Dendritic cell treated with granulocyte-macrophage colony-stimulating factor and Interleukin-4, amounts not matched to agents 40 ng/mL and 50 ng/mL, for 4 days (primary cell): ENCODE measurements around the gene HEG1.

Source experiments
- H3K27ac Mint-ChIP-seq: one replicate; pipeline ENCODE4 v1.8.0; 2022; ENCODE audit warnings: mild to moderate bottlenecking, mixed read lengths
- H3K27me3 Mint-ChIP-seq: one replicate; pipeline ENCODE4 v1.8.0; 2022; ENCODE audit warnings: mild to moderate bottlenecking, mixed read lengths
- H3K36me3 Mint-ChIP-seq: one replicate; pipeline ENCODE4 v1.8.0; 2022; ENCODE audit warnings: low read depth, mixed read lengths
- H3K4me1 Mint-ChIP-seq: one replicate; pipeline ENCODE4 v1.8.0; 2022; ENCODE audit warnings: low read depth, mixed read lengths
- H3K4me3 Mint-ChIP-seq: one replicate; pipeline ENCODE4 v1.8.0; 2022; ENCODE audit warnings: mild to moderate bottlenecking, moderate library complexity, mixed read lengths
- H3K9me3 Mint-ChIP-seq: one replicate; pipeline ENCODE4 v1.8.0; 2022; ENCODE audit warnings: mixed read lengths
- intact Hi-C: fragments of 100-400 bp; cut with micrococcal nuclease; formaldehyde crosslinking; loops from one replicate; pipeline ENCODE4 v1.15.0; 2022

HEG1 gene

DNA sequence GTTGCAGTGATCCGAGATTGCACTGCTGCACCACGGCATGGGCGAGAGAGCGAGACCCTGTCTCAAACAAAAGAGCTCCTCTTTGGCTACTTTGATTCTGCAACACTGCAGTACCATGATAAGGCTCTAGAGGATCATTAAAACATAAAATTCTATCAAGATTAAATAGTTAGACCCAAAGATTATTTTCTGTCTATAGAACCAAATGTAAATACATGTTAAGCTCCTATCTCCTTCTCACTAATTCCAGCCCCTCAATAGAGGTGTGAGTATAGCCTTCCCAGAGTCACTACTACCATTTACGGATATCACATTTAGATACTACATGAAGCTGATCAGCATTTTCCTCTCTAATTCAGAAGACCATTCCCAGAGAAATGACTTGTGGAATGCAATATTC is 116.9 kb downstream of the HEG1 start:
- no peak overlapping the region for H3K4me3 Mint-ChIP-seq
- H3K9me3 Mint-ChIP-seq = no peaks in the 10 kb centered on the region
- no peak overlapping the region for H3K27ac Mint-ChIP-seq
- peaks cover 17% of the 10 kb centered on the region for H3K4me1 Mint-ChIP-seq
- no peaks in the 10 kb centered on the region for H3K36me3 Mint-ChIP-seq
- intact Hi-C loops = no loop called here
- peaks cover 11% of the 10 kb centered on the region for H3K27me3 Mint-ChIP-seq

DNA sequence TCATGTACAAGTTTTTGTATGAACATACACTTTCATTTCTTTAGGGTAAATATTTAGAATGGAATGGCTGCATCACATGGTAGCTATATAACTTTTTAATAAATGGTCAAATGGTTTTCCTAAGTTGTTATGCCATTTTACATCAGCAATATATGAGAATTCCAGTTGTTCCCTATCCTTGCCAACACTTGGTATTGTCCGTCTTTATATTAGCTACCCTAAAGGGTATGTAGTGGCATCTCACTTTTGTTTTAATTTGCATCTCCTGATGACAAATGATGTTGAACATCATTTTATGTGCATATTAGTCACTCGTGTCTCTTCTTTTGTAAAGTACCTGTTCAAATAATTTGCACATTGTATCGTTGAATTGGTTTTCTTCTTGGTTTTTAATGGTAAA is 118.7 kb downstream of the HEG1 start:
- no peak overlapping the region for H3K27ac Mint-ChIP-seq
- no peak overlapping the region for H3K4me3 Mint-ChIP-seq
- peaks cover 33% of the 10 kb centered on the region for H3K4me1 Mint-ChIP-seq
- H3K27me3 Mint-ChIP-seq = peaks cover 17% of the 10 kb centered on the region
- intact Hi-C loops = no loop called here
- no peaks in the 10 kb centered on the region for H3K9me3 Mint-ChIP-seq
- H3K36me3 Mint-ChIP-seq = no peaks in the 10 kb centered on the region

DNA sequence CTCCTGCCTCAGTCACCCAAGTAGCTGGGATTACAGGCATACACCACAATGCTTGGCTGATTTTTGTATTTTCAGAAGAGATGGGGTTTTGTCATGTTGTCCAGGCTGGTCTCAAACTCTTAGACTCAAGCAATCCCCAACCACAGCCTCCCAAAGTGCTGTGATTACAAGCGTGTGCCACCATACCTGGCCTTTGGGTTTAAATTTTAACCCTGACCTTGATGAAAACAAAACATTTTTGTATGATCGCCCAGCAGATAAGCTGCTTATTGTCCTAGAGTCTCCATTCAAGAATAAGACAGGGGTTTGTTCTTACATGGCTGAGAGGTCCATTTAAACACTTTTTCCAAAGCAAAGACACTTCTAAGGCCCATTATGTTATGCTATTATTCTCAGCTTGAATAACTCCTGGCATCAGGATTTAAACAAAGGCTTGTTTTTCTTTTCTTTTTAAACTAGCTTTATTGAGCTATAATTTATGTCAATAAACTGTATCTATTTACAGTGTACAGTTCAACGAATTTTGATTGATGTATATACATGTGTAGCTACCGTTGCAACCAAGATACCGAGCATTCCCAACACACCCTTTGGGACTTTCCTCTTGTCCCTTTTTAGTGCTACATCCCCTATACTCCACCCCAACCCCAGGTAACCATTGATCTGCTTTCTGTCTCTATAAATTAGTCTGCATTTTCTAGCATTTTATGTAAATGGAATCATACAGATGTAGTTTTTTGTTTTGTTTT is 119.8 kb downstream of the HEG1 start:
- intact Hi-C loops = no loop called here
- Mint-ChIP-seq H3K4me3 (no peak overlapping the region), H3K36me3 (no peaks in the 10 kb centered on the region), H3K27ac (peak overlapping the region; percentile 72), H3K9me3 (no peaks in the 10 kb centered on the region), H3K4me1 (peaks cover 33% of the 10 kb centered on the region), H3K27me3 (peaks cover 17% of the 10 kb centered on the region)

DNA sequence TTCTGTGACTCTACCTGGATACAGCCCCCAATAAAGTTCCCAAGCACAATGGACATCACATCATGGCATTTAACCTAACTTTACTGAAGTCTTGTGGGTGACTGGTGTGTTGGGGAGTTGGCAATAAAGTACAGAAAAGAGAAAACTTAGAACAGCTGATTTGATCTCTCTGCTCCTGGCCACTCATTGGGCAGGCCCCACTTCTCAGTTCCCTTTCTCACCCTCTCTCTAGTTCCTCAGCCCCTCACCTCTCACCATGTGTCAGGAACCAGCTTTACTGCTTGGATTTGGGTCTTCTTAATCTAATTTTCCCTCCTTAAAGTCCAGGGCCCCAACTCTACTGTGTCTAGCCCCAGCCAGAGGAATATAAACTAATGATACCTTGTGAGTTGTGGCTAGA is 120.5 kb downstream of the HEG1 start:
- Mint-ChIP-seq H3K4me1 (peaks cover 33% of the 10 kb centered on the region), H3K27me3 (peaks cover 17% of the 10 kb centered on the region), H3K9me3 (no peaks in the 10 kb centered on the region), H3K36me3 (no peaks in the 10 kb centered on the region), H3K4me3 (no peak overlapping the region), H3K27ac (peak overlapping the region; percentile 72)
- intact Hi-C loops = no loop called here

DNA sequence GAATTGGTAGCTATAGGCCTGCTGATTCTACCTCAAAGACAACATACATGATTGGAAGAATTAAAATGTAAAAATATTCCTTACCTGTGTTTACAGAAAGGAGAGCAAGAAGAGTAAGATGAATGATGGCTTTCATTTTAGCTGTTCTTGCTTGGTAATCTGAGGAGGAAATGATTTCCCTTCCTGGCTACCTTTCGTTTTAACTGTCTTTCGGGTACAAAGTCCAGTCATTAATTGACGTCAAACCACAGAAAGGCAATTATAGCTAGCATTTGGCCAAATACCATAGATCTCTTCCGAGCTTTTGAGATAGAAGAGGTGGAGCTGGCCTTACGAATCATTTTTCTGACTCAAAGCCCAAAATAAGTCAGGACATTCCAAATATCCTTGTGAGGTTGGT is 121.2 kb downstream of the HEG1 start, which contains the start of gene MUC13:
TSS of gene MUC13 (minus strand) at position 175 of the 400 bp plus-strand sequence. CDS start at position 136, 39 bp downstream.
- no peaks in the 10 kb centered on the region for H3K36me3 Mint-ChIP-seq
- intact Hi-C loops = no loop called here
- peak within 1 kb of the TSS; percentile 72 for H3K27ac Mint-ChIP-seq
- H3K4me1 Mint-ChIP-seq = peaks cover 33% of the 10 kb centered on the region
- H3K9me3 Mint-ChIP-seq = no peaks in the 10 kb centered on the region
- no peak within 1 kb of the TSS for H3K4me3 Mint-ChIP-seq
- peaks cover 14% of the 10 kb centered on the region for H3K27me3 Mint-ChIP-seq

DNA sequence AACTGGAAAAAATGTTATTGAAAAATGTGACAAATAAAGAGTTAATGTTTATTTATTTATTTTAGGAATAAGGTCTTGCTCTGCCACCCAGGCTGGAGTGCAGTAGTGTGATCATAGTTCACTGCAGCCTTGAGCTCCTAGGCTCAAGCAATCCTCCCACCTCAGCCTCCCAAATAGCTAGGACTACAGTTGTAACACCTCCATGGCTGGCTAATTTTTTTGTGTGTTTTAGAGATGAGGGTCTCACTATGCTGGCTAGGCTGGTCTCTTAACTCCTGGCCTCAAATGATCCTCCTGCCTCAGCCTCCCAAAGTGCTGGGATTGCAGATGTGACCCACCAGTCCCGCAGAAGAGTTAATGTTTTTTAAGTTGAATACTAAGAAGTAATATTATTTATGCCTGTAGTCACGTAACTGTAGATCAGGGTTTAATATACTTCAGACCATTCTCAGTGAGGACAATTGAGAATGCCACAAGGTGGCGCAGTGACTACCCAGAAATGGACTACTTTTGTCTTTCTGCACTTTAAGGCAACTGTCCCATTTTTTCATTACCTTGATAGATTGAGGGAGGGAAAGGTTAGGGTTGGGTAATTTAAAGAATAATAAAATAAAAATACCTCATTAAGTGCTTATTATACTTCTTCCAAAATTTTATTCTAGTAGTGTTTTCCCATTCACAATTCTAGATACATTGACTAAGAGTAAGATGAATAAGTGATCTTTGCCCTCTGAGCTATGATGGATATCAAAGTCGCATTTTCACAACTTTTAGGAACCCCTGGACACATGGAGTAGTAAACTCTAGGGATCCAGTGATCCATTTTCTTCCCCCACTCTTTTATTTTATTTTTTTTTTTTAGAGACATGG is 127.2 kb downstream of the HEG1 start:
- Mint-ChIP-seq H3K36me3 (no peaks in the 10 kb centered on the region), H3K27ac (peak overlapping the region; percentile 63), H3K9me3 (no peaks in the 10 kb centered on the region), H3K27me3 (peaks cover 6% of the 10 kb centered on the region), H3K4me1 (peaks cover 31% of the 10 kb centered on the region), H3K4me3 (no peak overlapping the region)
- intact Hi-C loops = loop anchor here (1.0 to 10.0 kb wide), 4 partner anchors 39 to 236 kb away; no protein-coding TSS in a partner anchor

DNA sequence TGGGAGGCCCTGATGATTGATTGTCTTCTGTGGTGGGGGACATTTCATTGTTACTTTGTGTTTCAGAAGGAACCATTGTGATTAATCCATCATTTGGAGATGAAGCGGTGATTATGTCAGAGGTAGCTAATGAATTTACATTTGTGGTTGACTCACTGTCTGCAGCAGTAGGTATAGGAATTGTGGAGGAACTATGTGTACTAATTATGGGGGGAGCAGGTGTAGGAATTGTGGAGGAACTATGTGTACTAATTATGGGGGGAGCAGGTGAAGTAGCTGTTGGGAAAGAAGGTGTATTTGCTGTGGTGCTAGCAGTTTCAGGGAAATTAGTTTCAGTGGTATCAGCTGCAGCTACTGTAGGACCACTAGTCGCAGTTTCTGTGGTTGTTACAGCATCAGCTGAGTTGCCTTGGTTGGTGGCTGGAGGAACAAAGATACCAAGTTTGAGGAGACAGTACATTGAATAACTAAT is 128.2 kb downstream of the HEG1 start:
- Mint-ChIP-seq H3K27ac (peak overlapping the region; percentile 1), H3K36me3 (no peaks in the 10 kb centered on the region), H3K4me3 (no peak overlapping the region), H3K9me3 (no peaks in the 10 kb centered on the region), H3K4me1 (peaks cover 22% of the 10 kb centered on the region), H3K27me3 (peaks cover 1% of the 10 kb centered on the region)
- intact Hi-C loops = loop anchor here (1.0 to 10.0 kb wide), 4 partner anchors 40 to 237 kb away; no protein-coding TSS in a partner anchor

DNA sequence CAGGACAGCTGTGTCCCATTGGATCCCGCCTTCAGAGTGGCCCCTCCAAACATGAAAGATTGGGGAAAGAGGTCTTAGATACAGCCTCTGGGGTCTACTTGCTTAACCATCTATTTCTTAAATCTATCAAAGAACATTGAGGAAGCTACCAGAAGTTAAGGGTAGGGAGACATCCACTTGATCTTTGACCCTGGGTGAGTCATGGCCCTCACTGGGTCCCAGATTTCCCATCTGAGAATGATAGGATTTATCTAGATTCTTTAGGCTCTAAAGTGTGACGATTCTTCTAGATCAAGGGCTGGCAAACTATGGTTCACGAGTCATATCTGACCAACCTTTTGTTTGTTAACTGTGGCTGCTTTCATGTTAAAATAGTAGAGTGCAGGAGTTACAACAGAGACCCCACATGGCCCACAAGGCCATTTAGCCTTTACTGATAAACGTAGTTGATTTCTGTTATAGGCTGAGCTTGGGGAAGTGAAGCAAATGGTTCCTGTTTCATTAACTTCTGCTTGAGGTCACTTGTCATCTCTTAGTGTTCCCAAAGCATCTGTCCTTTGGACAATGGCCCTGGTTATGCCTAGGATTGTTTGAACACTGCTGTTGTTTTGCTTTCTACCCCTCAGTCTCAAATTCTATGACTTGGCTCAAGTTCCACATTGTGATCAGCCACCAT is 129.2 kb downstream of the HEG1 start:
- Mint-ChIP-seq H3K4me3 (no peak overlapping the region), H3K4me1 (peaks cover 19% of the 10 kb centered on the region), H3K36me3 (no peaks in the 10 kb centered on the region), H3K27ac (peak overlapping the region; percentile 60), H3K27me3 (peaks cover 1% of the 10 kb centered on the region), H3K9me3 (no peaks in the 10 kb centered on the region)
- intact Hi-C loops = loop anchor here (5.0 to 10.0 kb wide), 2 partner anchors 41 to 238 kb away; no protein-coding TSS in a partner anchor

DNA sequence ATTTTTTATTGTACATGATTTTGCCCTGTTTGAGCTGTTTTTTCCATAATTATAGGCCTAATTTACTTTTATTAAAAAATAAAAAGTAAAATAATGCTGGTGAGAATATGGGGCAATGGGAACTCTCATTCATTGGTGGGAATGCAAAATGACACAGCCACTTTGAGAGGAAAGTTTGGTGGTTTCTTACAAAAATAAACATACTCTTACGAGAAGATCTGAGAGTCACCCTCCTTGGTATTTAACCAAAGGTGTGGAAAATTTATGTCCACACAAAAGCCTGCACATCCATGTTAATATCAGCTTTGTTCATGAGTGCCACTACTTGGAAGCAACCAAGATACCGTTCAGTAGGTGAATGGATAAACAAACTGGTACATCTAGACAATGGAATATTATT is 131.1 kb downstream of the HEG1 start:
- H3K27ac Mint-ChIP-seq = no peak overlapping the region
- no peak overlapping the region for H3K4me3 Mint-ChIP-seq
- intact Hi-C loops = loop anchor here (5.0 to 10.0 kb wide), 2 partner anchors 43 to 240 kb away; no protein-coding TSS in a partner anchor
- peaks cover 26% of the 10 kb centered on the region for H3K4me1 Mint-ChIP-seq
- H3K9me3 Mint-ChIP-seq = no peaks in the 10 kb centered on the region
- no peaks in the 10 kb centered on the region for H3K27me3 Mint-ChIP-seq
- no peaks in the 10 kb centered on the region for H3K36me3 Mint-ChIP-seq

DNA sequence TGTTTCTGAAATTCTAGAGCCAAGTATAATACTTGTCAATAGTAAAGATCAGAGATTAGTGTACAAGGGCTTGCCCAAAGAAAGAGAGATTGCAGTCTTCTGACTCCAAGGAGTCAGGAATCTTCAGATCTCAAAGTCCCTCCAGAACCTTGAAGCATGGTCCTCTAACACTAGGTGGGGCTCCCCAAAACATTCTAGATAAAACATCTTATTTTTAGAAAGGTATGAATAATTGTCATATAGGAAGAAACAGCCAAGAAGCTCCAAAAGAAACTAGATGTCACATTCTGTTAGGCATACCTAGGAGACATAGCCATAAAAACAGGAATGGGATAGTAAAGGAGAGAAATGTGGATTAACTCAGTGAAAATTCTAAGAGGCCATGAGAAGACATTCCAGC is 132.0 kb downstream of the HEG1 start:
- Mint-ChIP-seq H3K27ac (no peak overlapping the region), H3K4me1 (peaks cover 26% of the 10 kb centered on the region), H3K4me3 (no peak overlapping the region), H3K27me3 (peaks cover 1% of the 10 kb centered on the region), H3K36me3 (no peaks in the 10 kb centered on the region), H3K9me3 (no peaks in the 10 kb centered on the region)
- intact Hi-C loops = loop anchor here (10.0 kb wide), 1 partner anchor 241 kb away; no protein-coding TSS in a partner anchor

DNA sequence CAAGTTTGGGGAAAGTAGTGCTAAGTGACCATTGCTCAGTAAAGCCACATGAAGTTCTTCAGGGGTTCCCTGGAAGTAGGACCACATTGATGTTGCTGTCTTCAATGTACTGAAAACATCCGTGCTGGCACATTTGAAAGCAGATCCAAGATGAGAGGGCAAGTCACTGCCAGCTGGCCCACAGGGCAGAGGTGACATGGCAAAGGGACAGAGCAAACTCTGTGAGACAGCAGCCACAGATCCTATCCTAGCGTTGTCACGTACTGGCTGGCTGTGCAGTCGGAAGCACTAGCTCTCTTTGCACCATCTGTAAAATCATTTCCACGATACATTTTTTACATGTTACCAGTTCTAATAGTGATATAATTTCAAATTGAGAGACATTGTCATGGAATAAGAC is 135.1 kb downstream of the HEG1 start:
- H3K27me3 Mint-ChIP-seq = peaks cover 2% of the 10 kb centered on the region
- intact Hi-C loops = loop anchor here (10.0 kb wide), 1 partner anchor 244 kb away; no protein-coding TSS in a partner anchor
- H3K27ac Mint-ChIP-seq = peak overlapping the region; percentile 37

DNA sequence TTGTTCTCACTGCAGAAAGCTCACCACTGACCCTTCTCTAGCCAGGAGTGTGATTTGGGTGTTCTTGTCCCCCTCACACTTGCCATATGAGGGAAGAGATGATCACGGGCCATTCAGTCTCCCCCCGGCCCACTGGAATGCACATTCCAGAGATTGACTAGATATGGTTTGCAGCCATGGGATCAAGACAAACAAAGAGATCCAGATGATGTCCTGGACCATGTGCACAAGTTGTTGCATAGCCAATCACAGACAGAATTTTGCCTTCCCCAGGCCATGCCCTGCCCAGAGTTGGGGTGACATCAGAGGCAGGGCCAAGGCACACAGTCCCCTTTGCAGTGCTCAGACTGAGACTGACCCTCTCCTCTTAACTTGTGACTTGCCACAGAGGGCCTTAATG is 136.0 kb downstream of the HEG1 start:
- Mint-ChIP-seq H3K27ac (no peak overlapping the region), H3K36me3 (no peaks in the 10 kb centered on the region), H3K9me3 (no peaks in the 10 kb centered on the region), H3K27me3 (peaks cover 2% of the 10 kb centered on the region), H3K4me1 (peaks cover 22% of the 10 kb centered on the region), H3K4me3 (no peak overlapping the region)
- intact Hi-C loops = loop anchor here (10.0 kb wide), 1 partner anchor 245 kb away; no protein-coding TSS in a partner anchor

More for the DNA sequence above, 135.1 kb downstream of the HEG1 start:
- Mint-ChIP-seq H3K9me3 (no peaks in the 10 kb centered on the region), H3K4me3 (no peak overlapping the region), H3K4me1 (peaks cover 22% of the 10 kb centered on the region), H3K36me3 (no peaks in the 10 kb centered on the region)

DNA sequence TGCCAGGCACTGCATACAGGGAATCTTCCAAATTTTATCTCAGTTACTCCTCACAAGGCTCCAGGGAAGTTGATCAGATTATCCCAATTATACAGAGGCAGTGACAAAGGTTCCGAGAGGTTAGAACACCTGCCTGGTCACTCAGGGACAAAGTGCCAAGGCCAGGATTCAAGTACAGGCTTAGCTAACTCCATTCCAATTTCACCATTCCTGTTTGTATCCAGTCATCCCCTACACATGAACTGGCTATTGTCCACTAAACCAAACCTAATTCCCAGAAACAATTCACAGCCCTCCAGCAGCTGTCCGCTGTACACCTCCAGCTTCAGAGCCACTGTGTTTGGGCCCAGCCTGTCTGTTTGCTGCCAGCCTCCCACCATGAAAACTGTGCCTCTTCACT is 137.3 kb downstream of the HEG1 start:
- H3K27ac Mint-ChIP-seq = peak overlapping the region; percentile 80
- no peaks in the 10 kb centered on the region for H3K9me3 Mint-ChIP-seq

More for the DNA sequence above, 137.3 kb downstream of the HEG1 start:
- no peaks in the 10 kb centered on the region for H3K36me3 Mint-ChIP-seq
- no peak overlapping the region for H3K4me3 Mint-ChIP-seq
- peaks cover 22% of the 10 kb centered on the region for H3K4me1 Mint-ChIP-seq
- intact Hi-C loops = no loop called here
- H3K27me3 Mint-ChIP-seq = peaks cover 2% of the 10 kb centered on the region
